Ascending aorta (tissue), 2 donors: Measurements from ENCODE around the gene PLEKHH2. TPM values are rescaled to one million over a fixed set of nuclear protein-coding genes. Genes with fewer than 3 reads are reported as not detected.

ENCODE experiments used
- DNase-seq, 2 donors: peaks; one replicate each; pipeline ENCODE4 v3.0.0-alpha.2; 2019; ENCODE audit warnings: low spot score in 2 of 2
- H3K27ac ChIP-seq, 2 donors: fragments of 200-600 bp; sonication (generic); one replicate each; pipeline ENCODE4 v1.5.1; 2016 to 2017; ENCODE audit warnings: mild to moderate bottlenecking in 1 of 2
- H3K27me3 ChIP-seq: fragments of 200-600 bp; sonication (generic); one replicate; pipeline ENCODE4 v1.5.1; 2017
- H3K36me3 ChIP-seq, 2 donors: fragments of 200-600 bp; sonication (generic); one replicate each; pipeline ENCODE4 v1.5.1; 2016
- H3K4me1 ChIP-seq, 2 donors: fragments of 200-600 bp; sonication (generic); one replicate each; pipeline ENCODE4 v1.5.1; 2016 to 2017; ENCODE audit warnings: mild to moderate bottlenecking in 1 of 2
- H3K4me3 ChIP-seq, 2 donors: fragments of 200-600 bp; sonication (generic); one replicate each; pipeline ENCODE4 v1.5.1; 2016 to 2017; ENCODE audit warnings: mild to moderate bottlenecking in 1 of 2
- H3K9me3 ChIP-seq, 2 donors: fragments of 200-600 bp; sonication (generic); one replicate each; pipeline ENCODE4 v1.5.1; 2016
- intact Hi-C: fragments of 100-400 bp; cut with DNase I; formaldehyde crosslinking; loops from one replicate; pipeline ENCODE4 v1.15.1; 2023
- total RNA-seq: library from RNA; depleted of rRNA; stranded (reverse); fragments of >200 nt; gene quantifications from one replicate; pipeline ENCODE4 v1.1.0, GENCODE V29; 2016
- TF ChIP-seq, protein P1 (sequence below), 3 experiments: fragments of 200-600 bp in 2 of 3; fragments of 450-650 bp in 1 of 3; sonication (generic) in 2 of 3; IDR thresholded peaks; one replicate each; pipeline ENCODE4 v1.5.1; 2016 to 2019; ENCODE audit warnings: antibody characterized with exemption in 3 of 3, mild to moderate bottlenecking in 1 of 3, moderate library complexity in 1 of 3

PLEKHH2 gene
- total RNA-seq, 1 donor from 2014 or later = 15.0 TPM

DNA sequence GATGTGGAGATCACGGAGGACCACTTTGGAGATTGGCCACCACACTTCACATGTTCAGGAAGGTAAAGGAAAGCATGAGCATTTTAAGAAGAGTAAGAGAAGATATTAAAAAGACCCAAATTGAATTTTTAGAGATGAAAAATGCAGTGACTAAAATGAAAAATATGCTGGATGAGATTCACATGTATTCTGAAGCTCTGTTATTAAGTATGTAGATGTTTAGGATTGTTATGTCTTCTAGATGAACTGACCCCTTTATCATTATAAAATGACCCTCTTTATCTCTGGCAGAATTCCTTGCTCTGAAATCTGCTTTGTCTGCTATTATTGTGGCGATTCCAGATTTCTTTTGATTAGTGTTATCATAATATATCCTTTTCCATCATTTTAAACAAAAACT, 100.8 kb downstream of the PLEKHH2 start:
- TF ChIP-seq, protein P1, sequence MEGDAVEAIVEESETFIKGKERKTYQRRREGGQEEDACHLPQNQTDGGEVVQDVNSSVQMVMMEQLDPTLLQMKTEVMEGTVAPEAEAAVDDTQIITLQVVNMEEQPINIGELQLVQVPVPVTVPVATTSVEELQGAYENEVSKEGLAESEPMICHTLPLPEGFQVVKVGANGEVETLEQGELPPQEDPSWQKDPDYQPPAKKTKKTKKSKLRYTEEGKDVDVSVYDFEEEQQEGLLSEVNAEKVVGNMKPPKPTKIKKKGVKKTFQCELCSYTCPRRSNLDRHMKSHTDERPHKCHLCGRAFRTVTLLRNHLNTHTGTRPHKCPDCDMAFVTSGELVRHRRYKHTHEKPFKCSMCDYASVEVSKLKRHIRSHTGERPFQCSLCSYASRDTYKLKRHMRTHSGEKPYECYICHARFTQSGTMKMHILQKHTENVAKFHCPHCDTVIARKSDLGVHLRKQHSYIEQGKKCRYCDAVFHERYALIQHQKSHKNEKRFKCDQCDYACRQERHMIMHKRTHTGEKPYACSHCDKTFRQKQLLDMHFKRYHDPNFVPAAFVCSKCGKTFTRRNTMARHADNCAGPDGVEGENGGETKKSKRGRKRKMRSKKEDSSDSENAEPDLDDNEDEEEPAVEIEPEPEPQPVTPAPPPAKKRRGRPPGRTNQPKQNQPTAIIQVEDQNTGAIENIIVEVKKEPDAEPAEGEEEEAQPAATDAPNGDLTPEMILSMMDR (IDR thresholded peaks at IDR 0.05) = no peak
- H3K27ac ChIP-seq = peak overlapping the region; percentile 42 to 48
- H3K36me3 ChIP-seq = no peaks in the 10 kb centered on the region
- DNase-seq = no peak
- H3K4me1 ChIP-seq = peaks cover 0 to 7% of the 10 kb centered on the region in 2 donors
- H3K27me3 ChIP-seq = no peaks in the 10 kb centered on the region
- no peak overlapping the region for H3K4me3 ChIP-seq
- H3K9me3 ChIP-seq = no peaks in the 10 kb centered on the region
- intact Hi-C loops = loop anchor here (5.0 kb wide), 1 partner anchor 34 kb away; the partner anchor contains the start of gene DYNC2LI1

DNA sequence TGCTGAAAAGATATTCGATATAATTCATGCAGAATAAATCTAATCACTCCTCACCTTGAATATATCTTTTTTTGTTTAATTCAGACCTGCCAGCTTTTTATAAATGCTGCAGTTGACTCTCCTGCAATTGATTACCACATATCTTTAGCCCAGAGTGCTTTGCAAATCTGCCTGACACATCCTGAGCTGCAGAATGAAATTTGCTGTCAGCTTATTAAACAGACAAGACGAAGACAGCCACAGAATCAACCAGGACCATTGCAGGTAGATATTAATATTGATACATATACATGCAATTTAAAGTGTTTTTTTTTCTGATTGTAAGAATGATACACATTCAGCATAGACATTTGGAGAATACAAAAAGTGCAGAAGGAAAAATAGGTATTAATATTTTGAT, 101.2 kb downstream of the PLEKHH2 start:
- H3K4me3 ChIP-seq = no peak overlapping the region
- no peak for DNase-seq
- H3K27ac ChIP-seq = no peak overlapping the region
- intact Hi-C loops = loop anchor here (5.0 kb wide), 1 partner anchor 34 kb away; the partner anchor contains the start of gene DYNC2LI1
- H3K27me3 ChIP-seq = no peaks in the 10 kb centered on the region
- H3K36me3 ChIP-seq = no peaks in the 10 kb centered on the region
- TF ChIP-seq, protein P1 (IDR thresholded peaks at IDR 0.05) = no peak
- peaks cover 0 to 7% of the 10 kb centered on the region in 2 donors for H3K4me1 ChIP-seq
- no peaks in the 10 kb centered on the region for H3K9me3 ChIP-seq

DNA sequence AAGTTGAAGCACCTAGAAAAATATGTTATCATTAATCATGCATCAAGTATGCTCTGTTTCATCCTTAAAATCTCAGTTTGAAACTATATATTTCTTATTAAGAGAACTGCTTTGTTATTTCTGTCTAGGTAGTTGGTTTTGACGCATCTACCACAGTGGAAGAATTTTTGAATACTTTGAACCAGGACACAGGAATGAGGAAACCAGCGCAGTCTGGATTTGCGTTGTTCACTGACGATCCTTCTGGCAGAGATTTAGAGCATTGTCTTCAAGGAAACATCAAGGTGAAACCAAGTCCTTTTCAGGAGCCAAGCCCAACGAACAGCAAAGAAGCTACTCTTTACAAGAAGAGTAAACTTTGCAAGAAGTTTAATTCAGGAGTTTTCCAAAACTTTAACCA, 106.6 kb downstream of the PLEKHH2 start:
- Histone ChIP-seq H3K27ac (no peak overlapping the region), H3K4me3 (no peak overlapping the region), H3K27me3 (no peaks in the 10 kb centered on the region), H3K36me3 (no peaks in the 10 kb centered on the region), H3K9me3 (no peaks in the 10 kb centered on the region), H3K4me1 (peaks cover 2 to 18% of the 10 kb centered on the region in 2 donors)
- no peak for DNase-seq
- intact Hi-C loops = no loop called here
- TF ChIP-seq, protein P1 (IDR thresholded peaks at IDR 0.05) = no peak

DNA sequence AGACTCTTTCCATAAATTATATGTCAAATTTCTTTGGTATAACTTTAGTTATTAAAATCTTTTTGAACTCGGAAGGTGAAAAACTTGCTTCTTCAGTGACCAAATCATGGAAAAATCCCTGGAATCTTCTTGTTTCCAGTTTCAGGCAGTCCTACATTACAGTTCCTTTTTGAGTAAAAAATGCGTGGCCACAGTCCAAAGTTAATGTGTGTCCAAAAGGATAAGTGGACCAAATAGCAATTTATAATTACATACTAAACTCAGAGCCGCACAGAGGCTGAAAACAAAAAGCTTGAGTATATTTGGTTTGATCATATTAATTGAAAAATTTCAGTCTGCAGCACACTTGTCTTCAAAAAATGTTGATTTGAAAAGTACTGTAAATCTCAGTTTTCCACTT, 108.4 kb downstream of the PLEKHH2 start:
- intact Hi-C loops = no loop called here
- peak overlapping the region; percentile 57 to 61 for H3K27ac ChIP-seq
- DNase-seq = no peak
- TF ChIP-seq, protein P1 (IDR thresholded peaks at IDR 0.05) = no peak
- no peak overlapping the region for H3K4me3 ChIP-seq
- peaks cover 2 to 18% of the 10 kb centered on the region in 2 donors for H3K4me1 ChIP-seq
- no peaks in the 10 kb centered on the region for H3K27me3 ChIP-seq
- no peaks in the 10 kb centered on the region for H3K36me3 ChIP-seq
- H3K9me3 ChIP-seq = no peaks in the 10 kb centered on the region

DNA sequence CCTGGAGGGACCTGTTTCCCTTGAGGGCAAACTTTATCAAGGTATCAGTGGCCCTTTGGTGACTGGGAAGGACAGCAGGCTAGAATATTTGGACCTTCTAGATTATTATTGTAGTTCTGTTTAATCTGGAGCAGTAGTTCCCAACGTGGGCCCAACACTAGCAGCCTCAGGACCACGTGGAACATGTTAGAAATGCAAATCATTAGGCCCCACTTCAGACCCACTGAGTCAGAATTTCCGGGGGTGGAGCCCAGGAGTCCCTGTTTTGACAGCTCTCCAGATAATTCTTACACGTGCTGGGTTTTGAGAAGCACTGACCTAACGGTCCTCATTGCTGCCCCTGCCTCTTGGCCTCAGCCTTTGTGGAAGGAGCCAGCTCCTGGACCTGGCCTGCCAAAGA, 111.3 kb downstream of the PLEKHH2 start:
- peak overlapping the region; percentile 57 to 61 for H3K27ac ChIP-seq
- TF ChIP-seq, protein P1 (IDR thresholded peaks at IDR 0.05) = no peak
- intact Hi-C loops = no loop called here
- H3K4me1 ChIP-seq = peaks cover 2 to 18% of the 10 kb centered on the region in 2 donors
- H3K4me3 ChIP-seq = no peak overlapping the region
- no peak for DNase-seq
- H3K27me3 ChIP-seq = no peaks in the 10 kb centered on the region
- no peaks in the 10 kb centered on the region for H3K9me3 ChIP-seq
- no peaks in the 10 kb centered on the region for H3K36me3 ChIP-seq

DNA sequence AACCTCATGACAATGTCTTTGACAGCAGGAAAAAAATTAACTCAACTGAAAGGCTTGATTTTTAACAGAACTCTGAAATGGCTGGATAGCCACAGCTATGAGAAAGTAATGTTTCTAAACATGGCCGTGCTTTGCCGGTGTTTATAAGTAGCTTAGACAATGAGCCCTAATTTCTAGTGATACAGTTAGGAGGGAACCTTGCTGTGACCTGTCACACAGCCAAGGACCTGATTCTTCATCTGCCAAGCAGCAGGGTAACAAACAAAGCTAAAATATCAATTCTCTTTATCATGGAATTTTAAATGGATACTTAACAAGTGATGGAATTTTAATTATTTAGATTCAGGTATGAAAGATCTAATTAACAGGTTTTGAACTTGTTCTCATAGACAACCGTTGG, 112.5 kb downstream of the PLEKHH2 start:
- Histone ChIP-seq H3K36me3 (peaks cover 0 to 3% of the 10 kb centered on the region in 2 donors), H3K4me3 (no peak overlapping the region), H3K9me3 (no peaks in the 10 kb centered on the region), H3K27ac (peak overlapping the region; percentile 43 to 57), H3K4me1 (peaks cover 2 to 18% of the 10 kb centered on the region in 2 donors), H3K27me3 (no peaks in the 10 kb centered on the region)
- TF ChIP-seq, protein P1 (IDR thresholded peaks at IDR 0.05) = no peak
- no peak for DNase-seq
- intact Hi-C loops = no loop called here
